ENCODE data around the gene SERPINE3. TPM values are rescaled to one million over a fixed set of nuclear protein-coding genes. Genes with fewer than 3 reads are reported as not detected.
A peak's percentile ranks its signal among the peaks of the same experiment; 100 is the strongest.

Gene SERPINE3
- total RNA-seq, 1 donor from 2014 or later: not detected

GRCh38 chr13:51380269-51380668 is 40.8 kb downstream of the SERPINE3 start:
- peaks cover 6% of the 10 kb centered on the region for H3K36me3 Mint-ChIP-seq (ENCODE audit: low read depth, unreplicated experiment)
- DNase-seq (ENCODE audit: low spot score): no peak
- H3K4me1 Mint-ChIP-seq (ENCODE audit: unreplicated experiment): no peaks in the 10 kb centered on the region
- H3K4me3 Mint-ChIP-seq (ENCODE audit: unreplicated experiment): no peak overlapping the region
- no peaks in the 10 kb centered on the region for H3K9me3 Mint-ChIP-seq (ENCODE audit: unreplicated experiment)
- no peak for TF ChIP-seq CTCF (IDR thresholded peaks at IDR 0.05; ENCODE audit: unreplicated experiment)
- H3K27me3 Mint-ChIP-seq (ENCODE audit: unreplicated experiment): no peaks in the 10 kb centered on the region
- no peak overlapping the region for H3K27ac Mint-ChIP-seq (ENCODE audit: unreplicated experiment)

- Mint-ChIP-seq H3K4me3 (ENCODE audit: unreplicated experiment) (no peak overlapping the region), H3K4me1 (ENCODE audit: unreplicated experiment) (no peaks in the 10 kb centered on the region), H3K27me3 (ENCODE audit: unreplicated experiment) (no peaks in the 10 kb centered on the region), H3K36me3 (ENCODE audit: low read depth, unreplicated experiment) (peaks cover 3% of the 10 kb centered on the region), H3K27ac (ENCODE audit: unreplicated experiment) (no peak overlapping the region), H3K9me3 (ENCODE audit: unreplicated experiment) (no peaks in the 10 kb centered on the region)
- no peak for DNase-seq (ENCODE audit: low spot score)
- no peak for TF ChIP-seq CTCF (IDR thresholded peaks at IDR 0.05; ENCODE audit: unreplicated experiment)
These were observed 45.6 kb downstream of the SERPINE3 start for GRCh38 chr13:51385114-51385513.

- Mint-ChIP-seq H3K9me3 (ENCODE audit: unreplicated experiment) (no peaks in the 10 kb centered on the region), H3K27me3 (ENCODE audit: unreplicated experiment) (peaks cover 2% of the 10 kb centered on the region), H3K4me3 (ENCODE audit: unreplicated experiment) (no peak overlapping the region), H3K4me1 (ENCODE audit: unreplicated experiment) (peaks cover 8% of the 10 kb centered on the region), H3K27ac (ENCODE audit: unreplicated experiment) (no peak overlapping the region), H3K36me3 (ENCODE audit: low read depth, unreplicated experiment) (no peaks in the 10 kb centered on the region)
- TF ChIP-seq CTCF (IDR thresholded peaks at IDR 0.05; ENCODE audit: unreplicated experiment): no peak
- no peak for DNase-seq (ENCODE audit: low spot score)
These were observed 55.2 kb downstream of the SERPINE3 start for GRCh38 chr13:51394724-51395123.

- H3K4me3 Mint-ChIP-seq (ENCODE audit: unreplicated experiment): no peak overlapping the region
- peak overlapping the region; percentile 9 for H3K27ac Mint-ChIP-seq (ENCODE audit: unreplicated experiment)
- TF ChIP-seq CTCF (IDR thresholded peaks at IDR 0.05; ENCODE audit: unreplicated experiment): no peak
- H3K27me3 Mint-ChIP-seq (ENCODE audit: unreplicated experiment): peaks cover 2% of the 10 kb centered on the region
- H3K9me3 Mint-ChIP-seq (ENCODE audit: unreplicated experiment): no peaks in the 10 kb centered on the region
- DNase-seq (ENCODE audit: low spot score): no peak
- H3K36me3 Mint-ChIP-seq (ENCODE audit: low read depth, unreplicated experiment): peaks cover 4% of the 10 kb centered on the region
- H3K4me1 Mint-ChIP-seq (ENCODE audit: unreplicated experiment): peaks cover 8% of the 10 kb centered on the region
These were observed 56.9 kb downstream of the SERPINE3 start for GRCh38 chr13:51396352-51396751.

- Mint-ChIP-seq H3K27me3 (ENCODE audit: unreplicated experiment) (peaks cover 2% of the 10 kb centered on the region), H3K4me3 (ENCODE audit: unreplicated experiment) (no peak overlapping the region), H3K36me3 (ENCODE audit: low read depth, unreplicated experiment) (peaks cover 4% of the 10 kb centered on the region), H3K27ac (ENCODE audit: unreplicated experiment) (peak overlapping the region; percentile 70), H3K4me1 (ENCODE audit: unreplicated experiment) (peaks cover 3% of the 10 kb centered on the region), H3K9me3 (ENCODE audit: unreplicated experiment) (no peaks in the 10 kb centered on the region)
- DNase-seq (ENCODE audit: low spot score): no peak
- TF ChIP-seq CTCF (IDR thresholded peaks at IDR 0.05; ENCODE audit: unreplicated experiment): no peak
These were observed 57.9 kb downstream of the SERPINE3 start for GRCh38 chr13:51397262-51397941.

Data from endothelial cell (in vitro differentiated cells).